GM23248 (cell line): ENCODE data around the gene SOX8. TPM values are rescaled to one million over a fixed set of nuclear protein-coding genes. Genes with fewer than 3 reads are reported as not detected.
"Not testable (repeated sequence)": the region's sequence is repeated elsewhere in the genome, so short reads cannot be mapped to it uniquely, and the experiment has no call there.

ENCODE experiments used
- DNase-seq: peaks from one replicate; pipeline ENCODE4 v3.0.0-alpha.2; 2015
- H2AFZ ChIP-seq: fragments of 200-600 bp; sonication (generic); 2 replicates; pipeline ENCODE4 v1.6.1; 2016; ENCODE audit warnings: antibody characterized with exemption
- H3F3A ChIP-seq: fragments of 200-600 bp; sonication (generic); 2 replicates; pipeline ENCODE4 v1.6.1; 2016; ENCODE audit warnings: mild to moderate bottlenecking, antibody characterized with exemption, mixed run types; ENCODE audit not compliant: insufficient read depth
- H3K27ac ChIP-seq: fragments of 200-600 bp; sonication (generic); 2 replicates; pipeline ENCODE4 v1.5.1; 2016; ENCODE audit warnings: mild to moderate bottlenecking
- H3K27me3 ChIP-seq: fragments of 200-600 bp; sonication (generic); replicated peaks from 2 replicates; pipeline ENCODE4 v1.6.1; 2016; ENCODE audit warnings: mild to moderate bottlenecking; ENCODE audit not compliant: insufficient read depth
- H3K36me3 ChIP-seq: fragments of 200-600 bp; sonication (generic); 2 replicates; pipeline ENCODE4 v1.6.1; 2016; ENCODE audit warnings: low read depth, mild to moderate bottlenecking
- H3K4me1 ChIP-seq: fragments of 200-600 bp; sonication (generic); 2 replicates; pipeline ENCODE4 v1.6.1; 2016; ENCODE audit warnings: mild to moderate bottlenecking; ENCODE audit not compliant: insufficient read depth
- H3K4me2 ChIP-seq: fragments of 200-600 bp; sonication (generic); one replicate; pipeline ENCODE4 v1.6.1; 2016; ENCODE audit warnings: mild to moderate bottlenecking; ENCODE audit not compliant: unreplicated experiment
- H3K4me3 ChIP-seq: fragments of 200-600 bp; sonication (generic); 2 replicates; pipeline ENCODE4 v1.5.1; 2016; ENCODE audit warnings: mild to moderate bottlenecking
- H3K79me2 ChIP-seq: fragments of 200-600 bp; sonication (generic); 2 replicates; pipeline ENCODE4 v1.6.1; 2016; ENCODE audit warnings: mild to moderate bottlenecking; ENCODE audit not compliant: insufficient read depth
- H3K9ac ChIP-seq: fragments of 200-600 bp; sonication (generic); 2 replicates; pipeline ENCODE4 v1.6.1; 2016; ENCODE audit warnings: mild to moderate bottlenecking
- H3K9me2 ChIP-seq: fragments of 200-600 bp; sonication (generic); 2 replicates; pipeline ENCODE4 v1.6.1; 2016; ENCODE audit warnings: mixed run types, mild to moderate bottlenecking, moderate library complexity; ENCODE audit not compliant: insufficient read depth
- H3K9me3 ChIP-seq: fragments of 200-600 bp; sonication (generic); one replicate; pipeline ENCODE4 v1.6.1; 2017; ENCODE audit warnings: low read depth
- H4K20me1 ChIP-seq: fragments of 200-600 bp; sonication (generic); 2 replicates; pipeline ENCODE4 v1.6.0; 2016; ENCODE audit not compliant: insufficient read depth
- EZH2 ChIP-seq: fragments of 200-600 bp; sonication (generic); IDR thresholded peaks from 2 replicates; pipeline ENCODE4 v1.6.1; 2018; ENCODE audit warnings: antibody characterized with exemption, mild to moderate bottlenecking; ENCODE audit not compliant: insufficient read depth, poor library complexity, severe bottlenecking
- EZH2phosphoT487 ChIP-seq: fragments of 200-600 bp; sonication (generic); IDR thresholded peaks from 2 replicates; pipeline ENCODE4 v1.6.1; 2018; ENCODE audit warnings: antibody characterized with exemption, moderate library complexity, mild to moderate bottlenecking, low read depth; ENCODE audit not compliant: insufficient read depth
- WGBS, 2 experiments: methylation state at CpG; one replicate each; pipeline ENCODE4 v1.1.6; 2015 to 2017; ENCODE audit warnings: low lambda C conversion rate in 2 of 2, low coverage in 1 of 2; ENCODE audit errors: missing lambda C conversion rate in 2 of 2; 5-methylcytosine and 5-hydroxymethylcytosine counted together
- in situ Hi-C: fragments of 300-500 bp; cut with MboI; formaldehyde crosslinking; loops from 2 replicates; pipeline ENCODE4 v1.15.0; 2020
- polyA plus RNA-seq: library from polyadenylated mRNA; unstranded; fragments of >200 nt; fragmentation: Nextera tagmentation; extraction: Ambion mirVana; gene quantifications from 2 replicates; pipeline ENCODE4 v1.2.1, GENCODE V29; 2016
- total RNA-seq: library from RNA; depleted of rRNA; stranded (reverse); fragments of >200 nt; shearing (Covaris generic); gene quantifications from 2 replicates; pipeline ENCODE4 v1.2.3, GENCODE V29; 2014

SOX8 gene
- total and polyA plus RNA-seq, 2 experiments from 2014 or later, result 0.15 to 0.43 TPM

DNA sequence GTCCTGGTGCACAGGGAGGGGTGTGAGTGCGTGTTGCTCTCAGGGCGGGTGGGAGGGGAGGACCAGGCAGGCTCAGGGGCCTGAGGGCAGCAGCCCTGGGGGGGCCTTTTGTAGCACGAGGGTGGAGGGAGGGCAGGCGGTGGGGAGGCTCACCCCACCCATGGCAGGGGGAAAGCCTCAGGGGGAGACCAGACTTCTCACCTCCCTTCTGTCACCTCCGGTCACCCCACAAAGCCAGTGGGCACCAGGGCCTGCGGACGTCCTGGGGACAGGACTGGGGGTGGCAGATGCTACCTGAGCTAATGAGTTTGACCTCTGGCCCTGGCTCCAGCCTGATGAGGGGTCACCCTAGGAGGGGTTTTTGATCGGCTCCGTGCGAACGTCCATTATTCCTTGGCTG, 39.0 kb downstream of the SOX8 start:
- in situ Hi-C loops, result no loop called here
- Histone ChIP-seq H3K4me1 (peaks cover 6% of the 10 kb centered on the region; the same call in 1 of the 2 replicates), H3K4me2 (no peak overlapping the region), H3K79me2 (no peaks in the 10 kb centered on the region), H3K9me2 (no peaks in the 10 kb centered on the region), H3K4me3 (no peak overlapping the region), H3K9me3 (no peaks in the 10 kb centered on the region), H4K20me1 (no peaks in the 10 kb centered on the region), H2AFZ (no peak overlapping the region), H3K27me3 (no peaks in the 10 kb centered on the region), H3K27ac (no peak overlapping the region), H3K36me3 (no peaks in the 10 kb centered on the region), H3F3A (no peaks in the 10 kb centered on the region), H3K9ac (no peak overlapping the region)
- no peak for DNase-seq
- WGBS, 2 experiments, result 89 to 92% methylated on average over 9 to 10 of the region's 11 CpGs
- TF ChIP-seq EZH2 (no peak), EZH2phosphoT487 (no peak)

DNA sequence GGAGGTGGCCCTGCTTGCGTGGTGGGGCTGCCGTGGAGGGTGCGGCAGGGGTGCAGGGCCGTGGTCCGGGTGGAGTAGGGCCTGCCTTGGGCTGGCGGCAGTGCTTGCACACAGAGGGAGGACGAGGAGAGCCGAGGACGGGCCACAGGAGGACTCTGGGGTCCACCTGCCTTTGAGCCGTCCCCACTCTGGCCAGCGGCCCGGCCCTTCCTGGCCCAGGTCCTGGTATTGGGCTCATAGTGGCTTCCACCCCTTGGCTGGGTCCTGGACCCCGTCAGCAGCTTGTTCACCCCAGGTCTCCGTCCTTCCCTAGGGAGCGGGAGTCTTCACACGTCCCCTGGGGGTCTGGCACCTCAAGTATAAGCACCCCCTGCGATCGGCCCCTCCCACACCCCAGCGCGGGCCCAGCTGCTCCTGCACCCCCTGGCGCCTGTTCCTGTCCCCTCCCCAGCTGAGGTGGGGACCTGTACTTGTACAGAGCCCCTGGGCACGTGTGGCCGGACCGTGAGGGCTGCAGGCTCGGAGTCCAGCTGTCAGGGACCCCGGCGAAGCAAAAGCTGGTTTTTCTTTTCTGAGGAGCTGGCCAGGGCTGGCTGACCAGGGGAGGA, 40.1 kb downstream of the SOX8 start:
- no peak overlapping the region for H3K9ac ChIP-seq
- no peaks in the 10 kb centered on the region; the same call in 1 of the 2 replicates for H3K27me3 ChIP-seq
- H3K9me3 ChIP-seq, result no peaks in the 10 kb centered on the region
- H3K79me2 ChIP-seq, result no peaks in the 10 kb centered on the region
- no peak overlapping the region for H2AFZ ChIP-seq
- H3K36me3 ChIP-seq, result no peaks in the 10 kb centered on the region
- no peaks in the 10 kb centered on the region for H4K20me1 ChIP-seq
- 80 to 81% methylated on average over 24 to 27 of the region's 27 CpGs for WGBS, 2 experiments
- no peaks in the 10 kb centered on the region for H3F3A ChIP-seq
- no peak overlapping the region for H3K27ac ChIP-seq
- no peaks in the 10 kb centered on the region for H3K9me2 ChIP-seq
- DNase-seq, result no peak
- H3K4me2 ChIP-seq, result no peak overlapping the region
- in situ Hi-C loops, result no loop called here
- H3K4me3 ChIP-seq, result no peak overlapping the region
- TF ChIP-seq EZH2 (no peak), EZH2phosphoT487 (no peak)
- H3K4me1 ChIP-seq, result peaks cover 6% of the 10 kb centered on the region; the same call in 1 of the 2 replicates

DNA sequence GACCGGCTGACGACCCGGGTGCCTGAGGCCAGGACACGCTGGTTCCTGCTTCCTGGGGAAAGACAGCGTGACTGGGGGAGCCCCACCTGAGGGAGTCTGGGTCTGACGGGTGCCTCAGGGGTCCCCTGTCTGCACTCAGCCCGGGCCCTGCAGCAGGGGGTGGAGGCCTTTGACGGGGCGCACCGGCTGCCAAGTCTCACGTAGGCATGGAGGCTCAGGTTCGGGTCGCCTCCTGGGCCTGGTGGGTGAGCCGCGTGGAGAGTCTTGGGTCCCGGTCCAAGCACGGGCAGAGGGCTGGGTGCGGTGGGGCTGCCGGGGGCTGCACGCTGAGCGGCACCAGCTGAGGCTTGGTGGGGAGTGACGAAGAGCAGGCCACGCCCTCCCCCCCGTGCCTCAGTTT, 40.9 kb downstream of the SOX8 start:
- H3K79me2 ChIP-seq, result no peaks in the 10 kb centered on the region
- no peaks in the 10 kb centered on the region for H3K9me2 ChIP-seq
- 55 to 60% methylated on average over 21 to 22 of the region's 24 CpGs for WGBS, 2 experiments
- in situ Hi-C loops, result no loop called here
- no peaks in the 10 kb centered on the region for H3K9me3 ChIP-seq
- no peak overlapping the region for H3K4me2 ChIP-seq
- H3F3A ChIP-seq, result no peaks in the 10 kb centered on the region
- no peak overlapping the region for H3K4me3 ChIP-seq
- no peaks in the 10 kb centered on the region for H3K36me3 ChIP-seq
- no peaks in the 10 kb centered on the region; the same call in 1 of the 2 replicates for H3K27me3 ChIP-seq
- no peak overlapping the region for H3K9ac ChIP-seq
- no peaks in the 10 kb centered on the region for H4K20me1 ChIP-seq
- H3K4me1 ChIP-seq, result peaks cover 6% of the 10 kb centered on the region; the same call in 1 of the 2 replicates
- no peak for TF ChIP-seq EZH2
- TF ChIP-seq EZH2phosphoT487, result no peak
- H3K27ac ChIP-seq, result no peak overlapping the region
- DNase-seq, result no peak
- no peak overlapping the region for H2AFZ ChIP-seq

- no peaks in the 10 kb centered on the region for H3F3A ChIP-seq
- H2AFZ ChIP-seq, result no peak overlapping the region
- H3K4me1 ChIP-seq, result peaks cover 6% of the 10 kb centered on the region; the same call in 1 of the 2 replicates
- H4K20me1 ChIP-seq, result no peaks in the 10 kb centered on the region
- H3K36me3 ChIP-seq, result no peaks in the 10 kb centered on the region
- H3K9me2 ChIP-seq, result no peaks in the 10 kb centered on the region
- no peak for DNase-seq
- H3K27me3 ChIP-seq, result peaks cover 16% of the 10 kb centered on the region
- H3K9me3 ChIP-seq, result no peaks in the 10 kb centered on the region
- no peak overlapping the region for H3K27ac ChIP-seq
- no peak for TF ChIP-seq EZH2
- TF ChIP-seq EZH2phosphoT487, result no peak
- in situ Hi-C loops, result no loop called here
- 70 to 73% methylated on average over 19 to 20 of the region's 20 CpGs for WGBS, 2 experiments
- no peaks in the 10 kb centered on the region for H3K79me2 ChIP-seq
- H3K4me2 ChIP-seq, result no peak overlapping the region
- H3K4me3 ChIP-seq, result no peak overlapping the region
- no peak overlapping the region for H3K9ac ChIP-seq
Observed at GRCh38 chr16:1024138-1024537, 42.6 kb downstream of the SOX8 start.

GRCh38 chr16:1025183-1025809, 43.7 kb downstream of the SOX8 start:
- WGBS, 2 experiments, result 57 to 61% methylated on average over 24 of the region's 24 CpGs
- H3F3A ChIP-seq, H3K4me2 ChIP-seq, H3K4me1 ChIP-seq, in situ Hi-C loops, H3K27ac ChIP-seq, H4K20me1 ChIP-seq, H3K9me2 ChIP-seq, H3K79me2 ChIP-seq, H3K36me3 ChIP-seq, H3K9ac ChIP-seq, DNase-seq, H2AFZ ChIP-seq, H3K4me3 ChIP-seq, H3K9me3 ChIP-seq: not testable (repeated sequence)
- H3K27me3 ChIP-seq, result peaks cover 26% of the 10 kb centered on the region
